Tibial nerve (tissue), 4 donors: ENCODE data around the gene CCDC186. TPM values are rescaled to one million over a fixed set of nuclear protein-coding genes. Genes with fewer than 3 reads are reported as not detected.
"Not testable (repeated sequence)": the region's sequence is repeated elsewhere in the genome, so short reads cannot be mapped to it uniquely, and the experiment has no call there.

Experiments used
- DNase-seq, 2 donors: peaks; one replicate each; pipeline ENCODE4 v3.0.0-alpha.2; 2019; ENCODE audit warnings: low spot score in 2 of 2
- H3K27ac ChIP-seq, 4 donors: fragments of 200-600 bp; sonication (generic) in 3 of 4; one replicate each; pipeline ENCODE4 v1.5.1; 2017 to 2019; ENCODE audit warnings: mild to moderate bottlenecking in 1 of 4
- H3K27me3 ChIP-seq, 2 donors: fragments of 200-600 bp; sonication (generic) in 1 of 2; one replicate each; pipeline versions ENCODE4 v1.5.1 to v1.6.0; 2017 to 2019
- H3K36me3 ChIP-seq, 3 donors: fragments of 200-600 bp; sonication (generic); one replicate each; pipeline ENCODE4 v1.5.1; 2018 to 2019
- H3K4me1 ChIP-seq, 4 donors: fragments of 200-600 bp; sonication (generic) in 3 of 4; one replicate each; pipeline ENCODE4 v1.5.1; 2017 to 2019
- H3K4me3 ChIP-seq, 4 donors: fragments of 200-600 bp; sonication (generic) in 3 of 4; one replicate each; pipeline ENCODE4 v1.5.1; 2017 to 2019; ENCODE audit warnings: mild to moderate bottlenecking in 1 of 4, moderate library complexity in 1 of 4
- H3K9me3 ChIP-seq, 4 donors: fragments of 200-600 bp; sonication (generic) in 3 of 4; one replicate each; pipeline ENCODE4 v1.5.1; 2017 to 2019
- EP300 ChIP-seq, 2 donors: sonication (generic); formaldehyde crosslinking; IDR thresholded peaks; one replicate each; pipeline ENCODE4 v1.6.1; 2017; ENCODE audit warnings: antibody characterized with exemption in 2 of 2, mild to moderate bottlenecking in 1 of 2
- POLR2A ChIP-seq, 2 donors: fragments of 450-650 bp; IDR thresholded peaks; one replicate each; pipeline ENCODE4 v1.6.1; 2017; ENCODE audit warnings: antibody characterized with exemption in 2 of 2, mild to moderate bottlenecking in 2 of 2, moderate library complexity in 2 of 2
- WGBS, 2 donors: methylation state at CpG; one replicate each; pipeline ENCODE4 v1.1.5; 2018; 5-methylcytosine and 5-hydroxymethylcytosine counted together
- total RNA-seq, 4 donors: library from RNA; depleted of rRNA; stranded (reverse); fragments of >200 nt; gene quantifications; one replicate each; pipeline ENCODE4 v1.1.0, GENCODE V29; 2016
- TF ChIP-seq, protein P1 (sequence below), 5 experiments: fragments of 200-600 bp in 3 of 5; fragments of 450-650 bp in 2 of 5; sonication (generic) in 3 of 5; IDR thresholded peaks; one replicate each; pipeline ENCODE4 v1.5.1; 2016 to 2019; ENCODE audit warnings: antibody characterized with exemption in 5 of 5, mild to moderate bottlenecking in 3 of 5, moderate library complexity in 2 of 5

Gene CCDC186
- total RNA-seq, 4 donors from 2014 or later = 11.6 to 18.0 (median 14.4) TPM

DNA sequence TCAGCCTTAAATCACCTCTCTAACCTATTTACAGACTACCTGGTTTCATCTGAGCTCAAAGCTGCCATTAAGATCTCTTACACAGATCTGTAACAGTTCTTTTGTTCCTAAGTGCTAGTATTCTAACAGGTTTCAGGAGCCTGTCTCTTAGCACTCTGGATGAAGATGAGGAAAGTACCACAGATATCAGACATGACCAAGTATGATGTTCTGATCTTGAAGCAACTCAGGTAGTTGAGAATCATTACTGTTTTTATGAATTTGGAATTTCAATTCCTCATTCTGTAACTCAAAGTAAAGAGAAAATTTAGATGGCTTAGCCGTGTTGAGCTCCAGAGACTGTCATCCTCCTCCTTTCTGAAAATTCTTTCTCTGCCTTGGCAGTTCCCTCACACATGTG, 30.8 kb downstream of the CCDC186 start:
- Histone ChIP-seq H3K27ac (no peak overlapping the region), H3K27me3 (no peaks in the 10 kb centered on the region), H3K9me3 (no peaks in the 10 kb centered on the region), H3K4me1 (no peaks in the 10 kb centered on the region), H3K36me3 (peaks cover 0 to 53% (median 0%) of the 10 kb centered on the region in 3 donors), H3K4me3 (no peak overlapping the region)
- DNase-seq = no peak
- 91 to 96% methylated on average over 1 of the region's 1 CpG for WGBS, 2 donors
- no peak for TF ChIP-seq EP300 (IDR thresholded peaks at IDR 0.05)
- TF ChIP-seq POLR2A (IDR thresholded peaks at IDR 0.05) = no peak
- TF ChIP-seq, protein P1, sequence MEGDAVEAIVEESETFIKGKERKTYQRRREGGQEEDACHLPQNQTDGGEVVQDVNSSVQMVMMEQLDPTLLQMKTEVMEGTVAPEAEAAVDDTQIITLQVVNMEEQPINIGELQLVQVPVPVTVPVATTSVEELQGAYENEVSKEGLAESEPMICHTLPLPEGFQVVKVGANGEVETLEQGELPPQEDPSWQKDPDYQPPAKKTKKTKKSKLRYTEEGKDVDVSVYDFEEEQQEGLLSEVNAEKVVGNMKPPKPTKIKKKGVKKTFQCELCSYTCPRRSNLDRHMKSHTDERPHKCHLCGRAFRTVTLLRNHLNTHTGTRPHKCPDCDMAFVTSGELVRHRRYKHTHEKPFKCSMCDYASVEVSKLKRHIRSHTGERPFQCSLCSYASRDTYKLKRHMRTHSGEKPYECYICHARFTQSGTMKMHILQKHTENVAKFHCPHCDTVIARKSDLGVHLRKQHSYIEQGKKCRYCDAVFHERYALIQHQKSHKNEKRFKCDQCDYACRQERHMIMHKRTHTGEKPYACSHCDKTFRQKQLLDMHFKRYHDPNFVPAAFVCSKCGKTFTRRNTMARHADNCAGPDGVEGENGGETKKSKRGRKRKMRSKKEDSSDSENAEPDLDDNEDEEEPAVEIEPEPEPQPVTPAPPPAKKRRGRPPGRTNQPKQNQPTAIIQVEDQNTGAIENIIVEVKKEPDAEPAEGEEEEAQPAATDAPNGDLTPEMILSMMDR (IDR thresholded peaks at IDR 0.05) = no peak

DNA sequence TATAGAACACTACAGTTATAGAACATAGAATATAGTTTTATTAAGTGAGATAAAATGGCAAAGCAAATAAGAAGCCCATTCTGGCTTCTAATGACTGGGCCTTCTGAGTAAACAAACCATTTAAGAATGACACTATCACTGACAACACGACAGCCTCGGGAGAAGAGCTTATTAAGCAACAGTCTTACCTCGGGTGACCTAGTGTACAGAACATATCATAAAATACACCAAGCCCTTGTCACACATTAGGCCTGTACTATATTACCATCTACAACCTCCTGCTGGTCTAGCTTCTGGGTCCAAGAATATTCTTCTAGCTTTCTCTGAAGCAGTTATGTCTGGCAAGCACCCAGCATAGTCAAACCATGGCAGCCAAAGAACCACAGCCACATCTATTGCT, 32.0 kb downstream of the CCDC186 start:
- H3K27me3 ChIP-seq = no peaks in the 10 kb centered on the region
- TF ChIP-seq, protein P1 (IDR thresholded peaks at IDR 0.05) = no peak
- no peak for TF ChIP-seq POLR2A (IDR thresholded peaks at IDR 0.05)
- TF ChIP-seq EP300 (IDR thresholded peaks at IDR 0.05) = no peak
- no peak for DNase-seq
- 78 to 89% methylated on average over 3 of the region's 3 CpGs for WGBS, 2 donors
- no peak overlapping the region for H3K4me3 ChIP-seq
- H3K9me3 ChIP-seq = no peaks in the 10 kb centered on the region
- H3K27ac ChIP-seq = no peak overlapping the region
- H3K36me3 ChIP-seq = peaks cover 0 to 46% (median 0%) of the 10 kb centered on the region in 3 donors
- no peaks in the 10 kb centered on the region for H3K4me1 ChIP-seq

DNA sequence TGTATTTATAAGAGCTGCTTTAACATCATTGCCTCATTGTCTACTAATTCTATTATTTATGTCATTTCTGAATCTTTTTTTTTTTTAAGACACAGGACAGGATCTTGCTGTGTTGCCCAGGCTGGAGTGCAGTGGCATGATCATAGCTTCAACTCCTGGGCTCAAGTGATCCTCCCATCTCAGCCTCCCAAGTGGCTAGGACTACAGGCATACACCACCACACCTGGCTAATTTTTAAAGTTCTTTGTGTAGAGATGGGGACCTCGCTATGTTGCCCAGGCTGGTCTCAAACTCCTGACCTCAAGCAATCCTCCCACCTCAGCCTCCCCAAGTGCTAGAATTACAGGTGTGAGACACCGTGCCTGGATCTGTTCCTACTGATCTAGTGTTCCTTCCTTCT, 33.2 kb downstream of the CCDC186 start:
- H3K36me3 ChIP-seq = peaks cover 0 to 53% (median 0%) of the 10 kb centered on the region in 3 donors
- H3K4me1 ChIP-seq, H3K4me3 ChIP-seq, H3K27me3 ChIP-seq, H3K9me3 ChIP-seq, DNase-seq, H3K27ac ChIP-seq: not testable (repeated sequence)
- WGBS, 2 donors = 96 to 98% methylated on average over 2 of the region's 2 CpGs

DNA sequence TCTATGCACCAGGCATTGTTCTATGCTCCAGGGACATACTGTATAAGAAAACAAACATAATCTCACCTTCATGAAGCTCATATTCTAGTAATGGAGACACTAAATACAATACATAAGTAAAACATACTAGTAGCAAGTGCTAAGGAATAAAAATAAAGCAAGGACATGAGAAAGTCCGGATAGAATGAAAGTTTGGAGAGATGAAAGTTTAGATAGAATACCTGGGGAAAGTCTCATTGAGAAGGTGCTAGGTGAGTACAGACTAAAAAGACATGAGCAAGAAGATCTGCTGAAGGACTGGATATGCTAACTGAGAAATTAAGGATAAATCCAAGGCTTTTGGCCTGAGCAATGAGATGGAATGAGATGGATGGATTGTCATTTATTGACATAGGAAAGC, 34.0 kb downstream of the CCDC186 start:
- Histone ChIP-seq H3K4me3 (no peak overlapping the region), H3K9me3 (no peaks in the 10 kb centered on the region), H3K27me3 (no peaks in the 10 kb centered on the region), H3K4me1 (no peaks in the 10 kb centered on the region), H3K36me3 (peaks cover 0 to 60% (median 0%) of the 10 kb centered on the region in 3 donors), H3K27ac (no peak overlapping the region)
- WGBS, 2 donors = 48 to 60% methylated on average over 1 of the region's 1 CpG
- DNase-seq = no peak
- TF ChIP-seq EP300 (IDR thresholded peaks at IDR 0.05) = no peak
- TF ChIP-seq, protein P1 (IDR thresholded peaks at IDR 0.05) = no peak
- TF ChIP-seq POLR2A (IDR thresholded peaks at IDR 0.05) = no peak

DNA sequence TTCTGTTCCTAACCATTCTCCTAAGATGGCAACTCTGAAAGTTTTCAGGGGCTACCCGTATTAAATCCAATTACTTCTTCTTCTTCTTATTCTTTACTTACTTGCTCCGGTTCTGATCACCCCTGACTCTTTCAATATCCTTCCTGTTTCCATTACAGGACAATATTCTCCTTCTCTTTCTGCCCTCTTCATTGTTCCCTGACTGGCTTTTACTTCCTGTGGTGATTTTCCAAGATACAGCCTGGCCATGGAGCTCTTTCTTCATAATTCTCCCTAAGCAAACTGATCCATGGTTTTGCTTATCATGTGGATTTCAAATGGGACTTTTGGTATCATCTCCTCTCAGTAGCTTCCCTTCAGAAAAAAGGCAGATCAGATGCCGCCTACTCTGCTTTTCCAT, 35.4 kb downstream of the CCDC186 start:
- DNase-seq = no peak
- Histone ChIP-seq H3K27ac (no peak overlapping the region), H3K4me3 (no peak overlapping the region), H3K4me1 (no peaks in the 10 kb centered on the region), H3K9me3 (no peaks in the 10 kb centered on the region), H3K36me3 (peaks cover 0 to 65% (median 0%) of the 10 kb centered on the region in 3 donors), H3K27me3 (no peaks in the 10 kb centered on the region)
- no peak for TF ChIP-seq EP300 (IDR thresholded peaks at IDR 0.05)
- TF ChIP-seq, protein P1 (IDR thresholded peaks at IDR 0.05) = no peak
- no peak for TF ChIP-seq POLR2A (IDR thresholded peaks at IDR 0.05)
- WGBS, 2 donors = 78 to 87% methylated on average over 3 of the region's 3 CpGs

DNA sequence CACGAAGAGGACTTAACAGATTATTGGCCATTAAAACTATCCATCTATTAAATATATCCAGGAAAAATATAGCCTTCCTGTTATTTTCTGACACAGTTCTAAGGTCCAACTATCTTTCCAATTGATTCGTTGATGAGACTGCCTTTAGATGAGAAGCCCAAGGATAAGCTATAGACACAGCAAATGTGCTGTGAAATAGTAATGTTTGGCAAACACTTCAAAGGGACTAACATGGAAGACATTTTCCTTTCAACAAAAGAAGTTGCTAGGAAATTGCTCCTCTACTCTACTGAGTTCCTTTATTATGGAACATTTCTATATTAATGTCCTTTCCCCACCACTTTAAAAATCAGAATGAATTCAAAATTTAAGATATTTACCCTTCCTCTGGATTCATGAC, 38.5 kb downstream of the CCDC186 start:
- Histone ChIP-seq H3K4me3 (no peak overlapping the region), H3K27ac (no peak overlapping the region), H3K27me3 (no peaks in the 10 kb centered on the region), H3K4me1 (no peaks in the 10 kb centered on the region), H3K36me3 (peaks cover 0 to 66% (median 0%) of the 10 kb centered on the region in 3 donors), H3K9me3 (no peaks in the 10 kb centered on the region)
- DNase-seq = no peak
- WGBS, 2 donors = 84 to 85% methylated on average over 2 of the region's 2 CpGs
- TF ChIP-seq POLR2A (IDR thresholded peaks at IDR 0.05) = no peak
- TF ChIP-seq EP300 (IDR thresholded peaks at IDR 0.05) = no peak
- TF ChIP-seq, protein P1 (IDR thresholded peaks at IDR 0.05) = no peak
